HG02973 (cell line): ENCODE measurements around the gene PERCC1.
A peak's percentile ranks its signal among the peaks of the same experiment; 100 is the strongest.
"Not testable (repeated sequence)": the region's sequence is repeated elsewhere in the genome, so short reads cannot be mapped to it uniquely, and the experiment has no call there.

Experiments used
- ATAC-seq: cut with Tn5 transposase; IDR thresholded peaks from one replicate; pipeline ENCODE4 v1.9.1; 2021; ENCODE audit warnings: moderate library complexity; ENCODE audit not compliant: unreplicated experiment

The PERCC1 gene

DNA sequence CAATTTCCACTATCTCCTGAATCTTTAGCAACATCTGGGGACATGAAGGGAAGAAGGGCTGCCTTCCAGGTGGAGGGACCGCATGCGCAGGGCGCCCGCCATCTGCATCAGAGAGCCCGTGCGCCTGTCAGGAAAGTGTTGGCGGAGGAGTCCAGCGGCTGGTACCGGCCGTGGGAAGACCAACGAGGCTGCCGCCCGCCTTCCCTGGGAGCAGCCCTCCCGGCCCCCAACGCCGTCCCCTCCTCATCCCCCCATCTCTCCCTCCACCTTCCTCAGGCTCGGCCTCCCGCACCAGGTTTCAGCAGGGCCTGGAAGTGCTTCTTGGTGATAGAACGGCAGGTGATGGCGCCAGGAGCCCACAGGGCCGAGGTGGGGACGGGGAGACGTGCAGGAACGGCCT, 35.2 kb downstream of the PERCC1 start:
- no peak for ATAC-seq

DNA sequence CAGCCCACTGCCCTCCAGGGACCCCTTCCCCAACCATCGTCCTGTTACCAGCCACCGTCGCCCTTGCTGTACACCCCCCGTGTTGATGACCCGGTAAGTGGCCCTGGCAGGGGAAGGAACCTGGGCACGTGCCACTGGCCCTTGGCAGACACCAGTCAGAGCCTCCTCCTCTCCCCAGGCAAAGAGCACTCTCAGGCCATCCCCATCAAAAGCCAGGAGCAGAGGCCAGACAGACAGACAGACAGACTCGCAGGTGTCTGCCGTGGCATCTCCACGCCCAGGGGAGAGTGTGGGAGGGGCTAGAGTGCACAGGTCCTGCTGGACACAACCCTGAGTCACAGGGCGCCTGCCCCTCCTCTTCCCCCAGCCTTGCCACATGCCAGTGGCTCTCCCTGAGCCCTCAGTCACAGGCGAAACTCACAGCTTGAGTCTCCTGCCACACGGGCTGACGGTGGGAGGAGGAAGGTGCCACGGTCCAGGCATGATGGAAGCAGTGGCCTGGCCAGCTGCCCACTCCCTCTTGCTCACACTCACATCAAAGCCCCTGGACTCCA, 36.2 kb downstream of the PERCC1 start:
- no peak for ATAC-seq

DNA sequence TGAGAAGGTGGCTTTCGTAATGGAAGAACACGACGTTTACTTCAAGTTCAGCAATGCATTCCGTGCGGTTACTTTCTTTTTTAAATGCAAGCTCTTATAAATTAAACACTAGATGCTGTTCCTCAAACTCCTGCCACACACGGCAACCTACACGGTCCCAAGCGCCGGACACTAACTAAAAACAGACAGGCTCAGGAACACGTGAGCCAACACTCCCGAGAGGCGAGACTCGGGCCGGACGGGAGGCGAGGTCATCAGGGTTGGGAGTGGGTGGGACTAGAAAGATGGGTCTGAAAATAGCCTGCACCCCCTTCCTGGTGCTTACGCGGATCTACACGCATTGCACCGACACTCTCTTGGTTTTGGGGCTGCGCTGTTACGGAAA, 37.5 kb downstream of the PERCC1 start:
- ATAC-seq = no peak

GRCh38 chr16:1469141-1469540, 38.3 kb downstream of the PERCC1 start:
- ATAC-seq = not testable (repeated sequence)

DNA sequence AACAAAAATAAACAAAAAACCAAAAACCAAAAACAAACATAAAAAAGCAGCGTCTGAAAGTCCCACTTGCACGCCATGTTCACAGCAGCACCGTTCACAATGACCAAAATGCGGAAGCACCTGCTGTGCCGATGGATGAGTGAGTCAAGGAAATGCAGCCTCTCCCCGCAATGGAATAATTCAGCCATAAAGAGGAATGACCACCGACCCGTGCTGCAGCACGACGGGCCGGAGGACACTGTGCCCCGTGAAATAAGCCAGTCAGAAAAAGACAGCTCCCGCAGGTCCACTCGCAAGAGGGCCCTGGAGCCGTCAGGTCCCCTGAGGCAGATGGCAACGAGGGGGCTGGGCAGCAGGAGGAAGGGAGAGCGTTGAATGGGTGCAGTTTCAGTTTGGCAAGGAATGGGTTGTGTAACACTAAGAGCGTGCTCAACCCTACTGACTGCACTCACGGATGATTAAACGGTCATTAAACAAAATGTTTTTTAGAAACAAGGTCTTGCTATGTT, 38.9 kb downstream of the PERCC1 start:
- ATAC-seq = no peak

DNA sequence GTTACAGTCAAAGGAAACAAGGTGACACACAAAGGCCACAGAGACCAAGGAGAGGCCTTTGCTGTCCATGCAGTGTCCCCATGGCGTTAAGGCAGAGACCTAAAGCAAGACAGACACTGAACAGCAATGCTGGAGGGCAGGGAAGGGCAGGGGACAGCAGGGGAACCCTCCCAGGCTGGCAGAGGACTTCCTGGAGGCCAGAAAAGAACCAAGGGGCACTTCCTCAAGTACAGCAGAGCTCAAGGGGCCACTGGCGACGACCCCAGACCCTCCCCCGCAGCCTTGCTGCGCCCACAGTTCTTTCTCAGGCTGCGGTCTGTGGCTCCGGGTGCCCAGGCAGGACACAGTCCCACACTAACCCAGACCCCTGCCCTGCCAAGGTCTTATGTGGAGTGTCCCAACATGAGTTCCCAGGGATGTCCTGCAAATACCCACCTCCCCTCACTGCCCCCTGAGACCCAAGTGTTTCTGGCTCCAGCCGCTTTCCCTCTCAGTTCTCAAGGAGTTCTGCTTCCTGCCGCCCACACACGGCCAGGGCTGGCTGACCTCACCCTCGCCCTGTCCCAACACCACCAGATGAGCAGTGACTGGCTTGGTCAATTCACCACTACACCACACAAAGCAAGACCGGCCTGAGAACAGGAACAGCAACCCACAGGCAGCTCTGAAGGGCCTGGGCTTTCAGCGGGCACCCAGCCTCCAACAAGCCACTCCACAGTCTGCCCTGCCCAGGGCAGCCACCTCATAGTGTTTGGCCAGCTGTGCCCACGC, 39.8 kb downstream of the PERCC1 start:
- no peak for ATAC-seq

- no peak for ATAC-seq
These were observed 40.8 kb downstream of the PERCC1 start for GRCh38 chr16:1471569-1472194.

- ATAC-seq = no peak
These were observed 42.1 kb downstream of the PERCC1 start for GRCh38 chr16:1472974-1473373.

DNA sequence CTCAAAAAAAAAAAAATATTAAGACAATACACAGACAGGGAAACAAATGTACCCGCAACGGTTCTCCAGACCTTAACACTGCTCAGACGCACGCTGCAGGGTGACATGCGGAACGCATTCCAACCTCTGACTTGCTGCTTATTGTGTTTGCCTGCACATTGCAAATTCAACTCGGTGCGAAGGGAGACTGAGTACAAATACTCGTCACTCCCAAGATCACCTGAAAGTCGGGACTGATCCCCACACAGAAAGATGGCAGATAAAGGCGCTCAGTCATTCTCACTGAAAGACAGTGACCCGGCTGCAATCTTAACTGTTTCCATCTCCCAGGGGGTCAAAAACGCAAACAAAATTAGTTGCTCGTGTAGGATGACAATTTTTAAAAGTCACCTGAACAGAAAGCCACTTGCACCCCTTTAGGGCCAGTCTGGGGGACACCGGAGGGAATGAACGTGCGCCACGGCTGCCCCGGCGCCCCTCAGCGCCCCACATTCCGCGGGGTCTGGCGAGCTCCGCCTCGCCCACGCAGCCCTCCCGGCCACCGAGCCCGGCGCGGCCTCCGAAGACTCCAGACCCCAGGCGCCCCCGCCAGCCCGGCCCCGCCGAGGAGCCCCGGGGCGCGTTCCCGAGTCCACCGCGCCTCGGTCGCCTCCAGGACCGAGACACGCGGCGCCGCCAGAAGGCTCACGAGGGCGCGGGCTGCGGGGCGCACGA, 43.4 kb downstream of the PERCC1 start:
- ATAC-seq = peak; percentile 17

DNA sequence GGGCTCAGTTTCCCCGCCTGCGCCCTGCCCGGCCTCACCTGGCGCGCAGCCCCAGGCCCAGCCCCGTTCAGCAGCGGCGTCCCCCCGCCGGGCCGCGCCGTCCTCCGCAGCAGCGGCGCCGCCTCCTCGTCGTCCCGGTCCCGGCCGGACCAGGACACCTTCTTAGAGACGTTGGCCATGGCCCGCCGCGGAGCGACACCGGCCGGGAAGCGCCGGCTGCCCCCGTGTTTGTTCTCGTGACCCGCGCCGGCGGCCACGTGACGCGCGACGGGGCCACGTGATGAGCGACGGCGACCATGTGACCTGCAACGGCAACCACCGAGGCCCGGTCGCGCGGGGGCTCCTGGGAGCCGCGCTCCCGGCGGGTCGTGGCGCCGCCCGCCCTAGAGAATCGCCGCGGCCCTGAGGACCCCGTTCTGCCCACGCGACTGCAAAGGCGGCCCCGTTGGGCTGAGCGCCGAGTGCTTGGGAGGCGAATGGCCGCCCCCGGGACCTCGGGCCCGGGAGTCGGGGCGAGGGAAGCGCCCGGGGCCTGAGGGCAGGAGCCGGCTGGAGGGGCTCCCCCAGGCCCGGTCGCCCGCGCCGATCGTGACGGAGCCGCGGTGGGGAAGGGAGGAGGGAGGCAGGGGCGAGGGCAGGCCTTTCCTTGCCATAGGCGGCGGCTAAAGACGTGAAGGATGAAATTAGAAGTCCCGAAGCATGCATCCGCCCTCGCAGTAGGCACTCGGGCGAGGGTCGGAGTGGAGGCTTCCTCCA, 44.1 kb downstream of the PERCC1 start, which contains the start of gene CLCN7:
Gene CLCN7, minus strand, starts transcription at position 233 of the 756 bp plus-strand sequence. Its CDS starts 54 bp downstream, at position 179.
- peak; percentile 77 for ATAC-seq

DNA sequence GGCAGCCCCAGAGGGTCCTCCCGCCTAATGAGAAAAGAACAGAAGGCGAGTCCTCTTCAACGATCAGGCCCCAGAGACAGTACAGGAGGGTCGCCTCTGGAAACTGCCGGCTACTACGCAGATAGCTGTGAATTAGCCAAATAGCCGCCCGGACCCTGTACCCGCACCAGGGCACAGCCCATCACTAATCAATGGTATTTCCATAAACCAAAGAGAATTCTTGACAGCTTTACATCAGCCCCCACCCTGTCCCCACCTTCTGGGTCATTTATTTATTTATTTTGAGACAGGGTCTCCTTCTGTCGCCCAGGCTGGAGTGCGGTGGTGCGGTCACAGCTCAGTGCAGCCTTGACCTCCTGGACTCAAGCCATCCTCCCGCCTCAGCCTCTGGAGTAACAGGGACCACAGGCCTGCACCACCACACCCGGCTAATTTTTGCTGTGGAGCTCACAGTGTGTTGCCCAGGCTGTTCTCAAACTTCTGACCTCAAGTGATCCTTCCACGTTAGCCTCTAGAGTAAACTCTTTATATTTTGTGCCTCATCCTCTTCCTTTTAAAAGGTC, 44.8 kb downstream of the PERCC1 start:
- peak; percentile 15 for ATAC-seq

- no peak for ATAC-seq
These were observed 46.2 kb downstream of the PERCC1 start for GRCh38 chr16:1477033-1477432.

DNA sequence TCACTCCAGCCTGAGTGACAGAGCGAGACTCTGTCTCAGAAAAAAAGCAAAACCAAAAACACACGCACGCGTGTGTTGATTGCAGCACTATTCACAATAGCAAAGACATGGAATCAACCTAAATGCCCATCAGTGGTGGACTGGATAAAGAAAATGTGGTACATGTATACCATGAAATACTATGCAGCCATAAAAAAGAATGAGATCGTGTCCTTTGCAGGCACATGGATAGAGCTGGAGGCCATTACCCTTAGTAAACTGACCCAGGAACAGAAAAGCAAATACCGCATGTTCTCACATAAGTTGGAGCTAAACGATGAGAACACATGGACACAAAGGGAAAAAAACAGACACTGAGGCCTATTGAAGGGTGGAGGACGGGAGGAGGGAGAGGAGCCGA, 48.1 kb downstream of the PERCC1 start:
- not testable (repeated sequence) for ATAC-seq

GRCh38 chr16:1481906-1482835, 51.3 kb downstream of the PERCC1 start:
- no peak for ATAC-seq
